GM19351 (cell line): ENCODE data around the gene CDC27.
"Not testable (repeated sequence)": the region's sequence is repeated elsewhere in the genome, so short reads cannot be mapped to it uniquely, and the experiment has no call there.

ENCODE experiments used
- ATAC-seq: cut with Tn5 transposase; IDR thresholded peaks from one replicate; pipeline ENCODE4 v1.9.1; 2021; ENCODE audit warnings: mild to moderate bottlenecking, moderate library complexity; ENCODE audit not compliant: unreplicated experiment

The CDC27 gene

GRCh38 chr17:47077576-47077975 lies 111.5 kb downstream of the CDC27 start:
- ATAC-seq, result no peak

GRCh38 chr17:47076171-47076570 lies 112.9 kb downstream of the CDC27 start:
- no peak for ATAC-seq

- ATAC-seq, result not testable (repeated sequence)
These were observed 114.7 kb downstream of the CDC27 start for GRCh38 chr17:47074361-47074760.

- not testable (repeated sequence) for ATAC-seq
These were observed 115.5 kb downstream of the CDC27 start for GRCh38 chr17:47073629-47074028.

- no peak for ATAC-seq
These were observed 116.2 kb downstream of the CDC27 start for GRCh38 chr17:47072886-47073285.

- not testable (repeated sequence) for ATAC-seq
These were observed 117.9 kb downstream of the CDC27 start for GRCh38 chr17:47071171-47071570.

- ATAC-seq, result not testable (repeated sequence)
These were observed 118.8 kb downstream of the CDC27 start for GRCh38 chr17:47070266-47070665.
